ENCODE data around the gene RWDD2A.

DNA sequence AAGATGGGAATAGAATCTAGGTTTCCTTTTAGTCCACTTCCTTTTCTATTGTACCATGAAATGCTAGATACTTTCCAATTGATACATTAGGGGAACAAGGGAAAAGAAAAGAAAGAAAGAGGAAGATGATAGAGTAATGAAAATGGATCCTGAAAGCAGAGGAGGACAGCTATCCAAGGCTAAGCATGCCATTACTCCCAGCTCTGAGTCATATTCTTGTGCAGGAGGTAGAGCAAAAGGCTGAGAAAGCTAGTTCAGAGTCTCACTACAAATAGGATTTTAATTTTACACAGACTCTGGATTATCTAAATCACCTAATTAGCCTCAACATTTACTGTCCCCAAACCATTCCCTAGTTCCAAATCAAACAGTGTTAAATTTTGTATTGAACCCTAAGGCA, 23.6 kb downstream of the RWDD2A start:
- TF ChIP-seq, protein P1, sequence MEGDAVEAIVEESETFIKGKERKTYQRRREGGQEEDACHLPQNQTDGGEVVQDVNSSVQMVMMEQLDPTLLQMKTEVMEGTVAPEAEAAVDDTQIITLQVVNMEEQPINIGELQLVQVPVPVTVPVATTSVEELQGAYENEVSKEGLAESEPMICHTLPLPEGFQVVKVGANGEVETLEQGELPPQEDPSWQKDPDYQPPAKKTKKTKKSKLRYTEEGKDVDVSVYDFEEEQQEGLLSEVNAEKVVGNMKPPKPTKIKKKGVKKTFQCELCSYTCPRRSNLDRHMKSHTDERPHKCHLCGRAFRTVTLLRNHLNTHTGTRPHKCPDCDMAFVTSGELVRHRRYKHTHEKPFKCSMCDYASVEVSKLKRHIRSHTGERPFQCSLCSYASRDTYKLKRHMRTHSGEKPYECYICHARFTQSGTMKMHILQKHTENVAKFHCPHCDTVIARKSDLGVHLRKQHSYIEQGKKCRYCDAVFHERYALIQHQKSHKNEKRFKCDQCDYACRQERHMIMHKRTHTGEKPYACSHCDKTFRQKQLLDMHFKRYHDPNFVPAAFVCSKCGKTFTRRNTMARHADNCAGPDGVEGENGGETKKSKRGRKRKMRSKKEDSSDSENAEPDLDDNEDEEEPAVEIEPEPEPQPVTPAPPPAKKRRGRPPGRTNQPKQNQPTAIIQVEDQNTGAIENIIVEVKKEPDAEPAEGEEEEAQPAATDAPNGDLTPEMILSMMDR (conservative IDR thresholded peaks at IDR 0.05 in 1 of 2, IDR thresholded peaks at IDR 0.05 in 1 of 2; ENCODE audit: low read depth in 1 of 2, low read length in 2 of 2) = no peak
- TF ChIP-seq EZH2 (IDR thresholded peaks at IDR 0.05; ENCODE audit: low read length, missing control alignments) = no peak
